Measurements from ENCODE around the gene CCNA1.

CCNA1 gene

GRCh38 chr13:36454121-36454520 is 21.8 kb downstream of the CCNA1 start:
- DNase-seq (ENCODE audit: low read depth in 2 of 2), result no peak

GRCh38 chr13:36454987-36455386 is 22.7 kb downstream of the CCNA1 start:
- DNase-seq (ENCODE audit: low read depth in 2 of 2), result no peak

- no peak for DNase-seq (ENCODE audit: low read depth in 2 of 2)
Observed at GRCh38 chr13:36456577-36456976, 24.3 kb downstream of the CCNA1 start.

GRCh38 chr13:36461506-36461905 is 29.2 kb downstream of the CCNA1 start:
- no peak for DNase-seq (ENCODE audit: low read depth in 2 of 2)

GRCh38 chr13:36475468-36475867 is 43.2 kb downstream of the CCNA1 start:
- no peak for DNase-seq (ENCODE audit: low read depth in 2 of 2)

- no peak for DNase-seq (ENCODE audit: low read depth in 2 of 2)
Observed at GRCh38 chr13:36476661-36477060, 44.4 kb downstream of the CCNA1 start.

GRCh38 chr13:36480726-36481427 is 48.6 kb downstream of the CCNA1 start:
- DNase-seq (ENCODE audit: low read depth in 2 of 2), result no peak

- DNase-seq (ENCODE audit: low read depth in 2 of 2), result no peak
Observed at GRCh38 chr13:36490055-36490454, 57.8 kb downstream of the CCNA1 start.

Data from stimulated activated CD8-positive, alpha-beta memory T cell treated with anti-CD3 and anti-CD28 coated beads, Interleukin-15, amount 100 ng/mL, for 48 hours (primary cell).